ENCODE data around the gene ITGAL. TPM values are rescaled to one million over a fixed set of nuclear protein-coding genes. Genes with fewer than 3 reads are reported as not detected.

The ITGAL gene
- total and polyA plus RNA-seq, 4 donors, result 4.3 to 11.8 (median 6.9) TPM

DNA sequence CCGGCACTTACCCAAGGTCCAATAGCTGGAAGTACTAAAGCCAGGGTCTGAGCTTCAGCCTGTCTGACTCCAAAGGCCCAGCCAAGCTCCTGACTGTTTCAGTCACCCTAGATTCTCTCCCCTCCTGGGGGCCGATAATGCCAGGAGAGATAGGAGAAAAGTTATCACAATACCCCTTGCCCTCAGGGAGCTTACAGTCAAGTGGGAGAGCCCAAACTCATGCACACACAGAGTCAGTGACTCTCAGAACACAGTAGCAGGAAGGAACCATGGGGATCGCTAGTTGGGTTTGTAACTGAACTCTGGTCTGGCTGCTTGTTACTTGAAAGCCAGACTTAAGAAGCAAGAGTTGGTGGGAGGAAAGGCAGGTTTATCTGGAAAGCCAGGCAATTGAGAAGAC is 39.0 kb downstream of the ITGAL start:
- WGBS, result 98% methylated on average over 3 of the region's 3 CpGs
- no peak for TF ChIP-seq FOXA2 (IDR thresholded peaks at IDR 0.05)
- TF ChIP-seq SP1 (IDR thresholded peaks at IDR 0.05), result no peak
- TF ChIP-seq, protein P1, sequence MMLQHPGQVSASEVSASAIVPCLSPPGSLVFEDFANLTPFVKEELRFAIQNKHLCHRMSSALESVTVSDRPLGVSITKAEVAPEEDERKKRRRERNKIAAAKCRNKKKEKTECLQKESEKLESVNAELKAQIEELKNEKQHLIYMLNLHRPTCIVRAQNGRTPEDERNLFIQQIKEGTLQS (IDR thresholded peaks at IDR 0.05), result no peak
- TF ChIP-seq ZBTB33 (IDR thresholded peaks at IDR 0.05), result no peak
- no peak for TF ChIP-seq NR2F2 (IDR thresholded peaks at IDR 0.05)
- no peak for TF ChIP-seq EGR1 (IDR thresholded peaks at IDR 0.05; ENCODE audit: low read depth in 2 of 2)
- TF ChIP-seq HNF4A (conservative IDR thresholded peaks at IDR 0.05), result no peak
- no peak for TF ChIP-seq FOXA1 (IDR thresholded peaks at IDR 0.05)
- no peak for TF ChIP-seq YY1 (IDR thresholded peaks at IDR 0.05)
- no peak for TF ChIP-seq HNF4G (IDR thresholded peaks at IDR 0.05)
- TF ChIP-seq, protein P2, sequence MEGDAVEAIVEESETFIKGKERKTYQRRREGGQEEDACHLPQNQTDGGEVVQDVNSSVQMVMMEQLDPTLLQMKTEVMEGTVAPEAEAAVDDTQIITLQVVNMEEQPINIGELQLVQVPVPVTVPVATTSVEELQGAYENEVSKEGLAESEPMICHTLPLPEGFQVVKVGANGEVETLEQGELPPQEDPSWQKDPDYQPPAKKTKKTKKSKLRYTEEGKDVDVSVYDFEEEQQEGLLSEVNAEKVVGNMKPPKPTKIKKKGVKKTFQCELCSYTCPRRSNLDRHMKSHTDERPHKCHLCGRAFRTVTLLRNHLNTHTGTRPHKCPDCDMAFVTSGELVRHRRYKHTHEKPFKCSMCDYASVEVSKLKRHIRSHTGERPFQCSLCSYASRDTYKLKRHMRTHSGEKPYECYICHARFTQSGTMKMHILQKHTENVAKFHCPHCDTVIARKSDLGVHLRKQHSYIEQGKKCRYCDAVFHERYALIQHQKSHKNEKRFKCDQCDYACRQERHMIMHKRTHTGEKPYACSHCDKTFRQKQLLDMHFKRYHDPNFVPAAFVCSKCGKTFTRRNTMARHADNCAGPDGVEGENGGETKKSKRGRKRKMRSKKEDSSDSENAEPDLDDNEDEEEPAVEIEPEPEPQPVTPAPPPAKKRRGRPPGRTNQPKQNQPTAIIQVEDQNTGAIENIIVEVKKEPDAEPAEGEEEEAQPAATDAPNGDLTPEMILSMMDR (IDR thresholded peaks at IDR 0.05; ENCODE audit: low read depth, low read length, missing input control), result no peak
- H3K9ac ChIP-seq (ENCODE audit: low read depth in 1 of 2, low read length in 2 of 2), result no peak overlapping the region
- no peak overlapping the region for H3K4me3 ChIP-seq (ENCODE audit: low read depth in 1 of 3, low read length in 3 of 3)
- H3K27ac ChIP-seq (ENCODE audit: low read depth in 1 of 2, low read length in 2 of 2), result no peak overlapping the region
- no peaks in the 10 kb centered on the region for H3K27me3 ChIP-seq (ENCODE audit: control insufficient read depth in 4 of 4, insufficient read depth in 4 of 4, low read length in 3 of 4)
- DNase-seq (ENCODE audit: low spot score), result no peak
- no peaks in the 10 kb centered on the region for H3K9me3 ChIP-seq (ENCODE audit: control insufficient read depth in 4 of 4, low read length in 3 of 4)
- peaks cover 0 to 26% (median 22%) of the 10 kb centered on the region in 4 donors for H3K36me3 ChIP-seq (ENCODE audit: control insufficient read depth in 4 of 4, insufficient read depth in 3 of 4, low read depth in 1 of 4, low read length in 3 of 4)
- H3K4me1 ChIP-seq (ENCODE audit: control insufficient read depth in 4 of 4, insufficient read depth in 4 of 4, low read length in 3 of 4), result no peaks in the 10 kb centered on the region

DNA sequence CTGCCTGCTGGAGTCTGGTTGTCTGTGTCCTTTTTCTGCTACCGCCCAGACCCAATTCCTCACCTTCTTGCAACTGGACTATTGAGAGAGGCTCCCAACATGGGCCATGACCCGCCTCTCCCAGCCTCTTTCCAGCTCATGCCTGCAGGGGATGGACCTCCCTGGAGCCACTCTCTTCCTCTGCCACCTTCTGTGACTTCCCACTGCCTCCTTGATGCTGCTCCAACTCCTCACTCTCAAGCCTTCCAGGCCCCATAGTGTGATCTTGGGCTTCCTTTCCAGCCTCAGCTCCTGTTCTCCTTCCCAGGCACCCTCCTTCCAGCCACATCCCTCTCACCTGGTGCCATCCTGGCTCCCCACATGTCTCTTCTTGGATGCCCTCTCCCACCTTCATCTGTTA is 42.7 kb downstream of the ITGAL start:
- no peak overlapping the region for H3K9ac ChIP-seq (ENCODE audit: low read depth in 1 of 2, low read length in 2 of 2)
- no peaks in the 10 kb centered on the region for H3K27me3 ChIP-seq (ENCODE audit: control insufficient read depth in 4 of 4, insufficient read depth in 4 of 4, low read length in 3 of 4)
- no peak for TF ChIP-seq NR2F2 (IDR thresholded peaks at IDR 0.05)
- no peak for TF ChIP-seq FOXA2 (IDR thresholded peaks at IDR 0.05)
- TF ChIP-seq GABPA (IDR thresholded peaks at IDR 0.05 in 1 of 2, conservative IDR thresholded peaks at IDR 0.05 in 1 of 2), result no peak
- TF ChIP-seq, protein P2 (IDR thresholded peaks at IDR 0.05; ENCODE audit: low read depth, low read length, missing input control), result no peak
- TF ChIP-seq, protein P1 (IDR thresholded peaks at IDR 0.05), result no peak
- no peak for TF ChIP-seq FOXA1 (IDR thresholded peaks at IDR 0.05)
- no peak for TF ChIP-seq YY1 (IDR thresholded peaks at IDR 0.05)
- TF ChIP-seq RAD21 (IDR thresholded peaks at IDR 0.05), result no peak
- TF ChIP-seq, protein P3, sequence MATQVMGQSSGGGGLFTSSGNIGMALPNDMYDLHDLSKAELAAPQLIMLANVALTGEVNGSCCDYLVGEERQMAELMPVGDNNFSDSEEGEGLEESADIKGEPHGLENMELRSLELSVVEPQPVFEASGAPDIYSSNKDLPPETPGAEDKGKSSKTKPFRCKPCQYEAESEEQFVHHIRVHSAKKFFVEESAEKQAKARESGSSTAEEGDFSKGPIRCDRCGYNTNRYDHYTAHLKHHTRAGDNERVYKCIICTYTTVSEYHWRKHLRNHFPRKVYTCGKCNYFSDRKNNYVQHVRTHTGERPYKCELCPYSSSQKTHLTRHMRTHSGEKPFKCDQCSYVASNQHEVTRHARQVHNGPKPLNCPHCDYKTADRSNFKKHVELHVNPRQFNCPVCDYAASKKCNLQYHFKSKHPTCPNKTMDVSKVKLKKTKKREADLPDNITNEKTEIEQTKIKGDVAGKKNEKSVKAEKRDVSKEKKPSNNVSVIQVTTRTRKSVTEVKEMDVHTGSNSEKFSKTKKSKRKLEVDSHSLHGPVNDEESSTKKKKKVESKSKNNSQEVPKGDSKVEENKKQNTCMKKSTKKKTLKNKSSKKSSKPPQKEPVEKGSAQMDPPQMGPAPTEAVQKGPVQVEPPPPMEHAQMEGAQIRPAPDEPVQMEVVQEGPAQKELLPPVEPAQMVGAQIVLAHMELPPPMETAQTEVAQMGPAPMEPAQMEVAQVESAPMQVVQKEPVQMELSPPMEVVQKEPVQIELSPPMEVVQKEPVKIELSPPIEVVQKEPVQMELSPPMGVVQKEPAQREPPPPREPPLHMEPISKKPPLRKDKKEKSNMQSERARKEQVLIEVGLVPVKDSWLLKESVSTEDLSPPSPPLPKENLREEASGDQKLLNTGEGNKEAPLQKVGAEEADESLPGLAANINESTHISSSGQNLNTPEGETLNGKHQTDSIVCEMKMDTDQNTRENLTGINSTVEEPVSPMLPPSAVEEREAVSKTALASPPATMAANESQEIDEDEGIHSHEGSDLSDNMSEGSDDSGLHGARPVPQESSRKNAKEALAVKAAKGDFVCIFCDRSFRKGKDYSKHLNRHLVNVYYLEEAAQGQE (IDR thresholded peaks at IDR 0.05), result no peak
- no peak for TF ChIP-seq JUND (IDR thresholded peaks at IDR 0.05)
- TF ChIP-seq EGR1 (IDR thresholded peaks at IDR 0.05; ENCODE audit: low read depth in 2 of 2), result no peak
- TF ChIP-seq TAF1 (conservative IDR thresholded peaks at IDR 0.05), result no peak
- TF ChIP-seq SP1 (IDR thresholded peaks at IDR 0.05), result no peak
- no peak for TF ChIP-seq ZBTB33 (IDR thresholded peaks at IDR 0.05)
- no peak for TF ChIP-seq HNF4G (IDR thresholded peaks at IDR 0.05)
- TF ChIP-seq, protein P4, sequence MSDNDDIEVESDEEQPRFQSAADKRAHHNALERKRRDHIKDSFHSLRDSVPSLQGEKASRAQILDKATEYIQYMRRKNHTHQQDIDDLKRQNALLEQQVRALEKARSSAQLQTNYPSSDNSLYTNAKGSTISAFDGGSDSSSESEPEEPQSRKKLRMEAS (IDR thresholded peaks at IDR 0.05), result no peak
- no peaks in the 10 kb centered on the region for H3K4me1 ChIP-seq (ENCODE audit: control insufficient read depth in 4 of 4, insufficient read depth in 4 of 4, low read length in 3 of 4)
- no peak for DNase-seq (ENCODE audit: low spot score)
- H3K36me3 ChIP-seq (ENCODE audit: control insufficient read depth in 4 of 4, insufficient read depth in 3 of 4, low read depth in 1 of 4, low read length in 3 of 4), result peaks cover 0 to 32% (median 22%) of the 10 kb centered on the region in 4 donors
- H3K4me3 ChIP-seq (ENCODE audit: low read depth in 1 of 3, low read length in 3 of 3), result no peak overlapping the region
- H3K27ac ChIP-seq (ENCODE audit: low read depth in 1 of 2, low read length in 2 of 2), result no peak overlapping the region
- no peaks in the 10 kb centered on the region for H3K9me3 ChIP-seq (ENCODE audit: control insufficient read depth in 4 of 4, low read length in 3 of 4)
- 88% methylated on average over 2 of the region's 2 CpGs for WGBS
